ENCODE measurements around the gene PRKAG2. TPM values are rescaled to one million over a fixed set of nuclear protein-coding genes. Genes with fewer than 3 reads are reported as not detected.

PRKAG2 gene
- polyA plus RNA-seq, 1 of the 3 experiments (the other 2 are of a cell fraction): 51.6 TPM

DNA sequence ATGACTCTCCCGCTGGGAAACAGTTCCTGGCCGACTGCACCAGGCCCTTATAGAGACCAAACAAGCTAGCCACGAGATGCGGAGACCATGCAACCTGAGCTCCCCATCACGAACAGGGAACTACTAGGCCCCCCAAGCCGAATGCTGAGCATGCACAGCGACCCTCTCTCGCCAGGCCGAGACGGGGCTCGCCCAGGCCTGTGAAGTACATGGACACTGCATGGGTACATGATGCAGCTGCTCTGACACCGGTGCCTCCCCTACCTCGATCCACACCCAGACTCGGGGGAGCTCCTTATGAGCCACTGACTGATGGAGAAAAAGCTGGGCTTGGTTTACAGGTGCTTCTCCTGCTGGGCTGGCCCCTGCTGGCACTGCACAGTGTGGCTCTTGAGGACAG lies 285.0 kb downstream of the PRKAG2 start:
- TF ChIP-seq GATA2 (CRISPR knock-in tag; IDR thresholded peaks at IDR 0.05) (no peak), FOXJ3 (CRISPR knock-in tag; IDR thresholded peaks at IDR 0.05) (no peak), SMC3 (IDR thresholded peaks at IDR 0.05; ENCODE audit: low read depth, low read length) (no peak), FOXM1 (IDR thresholded peaks at IDR 0.05; ENCODE audit: low read depth) (no peak)
- Histone ChIP-seq H3K36me3 (replicated peaks in 1 of 2; ENCODE audit: control insufficient read depth in 1 of 2, insufficient read depth in 2 of 2, low read length in 1 of 2) (peaks cover 0 to 6% of the 10 kb centered on the region in 2 experiments), H3F3A (replicated peaks; ENCODE audit: insufficient read depth) (peaks cover 7% of the 10 kb centered on the region), H3K9me2 (no peaks in the 10 kb centered on the region), H3K27me3 (ENCODE audit: insufficient read depth) (no peaks in the 10 kb centered on the region), H3K4me2 (no peak overlapping the region), H3K9ac (no peak overlapping the region), H4K20me1 (ENCODE audit: insufficient read depth) (no peaks in the 10 kb centered on the region), H3K79me2 (ENCODE audit: insufficient read depth) (peaks cover 36% of the 10 kb centered on the region), H3K27ac (ENCODE audit: low read depth in 2 of 2, low read length in 1 of 2) (no peak overlapping the region), H3K4me3 (ENCODE audit: low read depth in 2 of 2, low read length in 1 of 2) (no peak overlapping the region), H3K9me3 (no peaks in the 10 kb centered on the region), H3K4me1 (ENCODE audit: control insufficient read depth in 1 of 2, insufficient read depth in 2 of 2, low read depth in 1 of 2, low read length in 1 of 2) (peaks cover 0 to 10% of the 10 kb centered on the region in 2 experiments; a peak in 1 of 4 replicates), H2AFZ (ENCODE audit: low read depth) (no peak overlapping the region)
- no peak for DNase-seq
- ChIA-PET CTCF (interaction anchor here (1.0 to 1.6 kb wide), 7 partner anchors 21 to 154 kb away, joined by 3 to 4 read pairs (median 3); no protein-coding TSS in a partner anchor), POLR2A (no interaction called here)
- WGBS (ENCODE audit: low lambda C conversion rate): 97% methylated on average over 14 of the region's 14 CpGs

DNA sequence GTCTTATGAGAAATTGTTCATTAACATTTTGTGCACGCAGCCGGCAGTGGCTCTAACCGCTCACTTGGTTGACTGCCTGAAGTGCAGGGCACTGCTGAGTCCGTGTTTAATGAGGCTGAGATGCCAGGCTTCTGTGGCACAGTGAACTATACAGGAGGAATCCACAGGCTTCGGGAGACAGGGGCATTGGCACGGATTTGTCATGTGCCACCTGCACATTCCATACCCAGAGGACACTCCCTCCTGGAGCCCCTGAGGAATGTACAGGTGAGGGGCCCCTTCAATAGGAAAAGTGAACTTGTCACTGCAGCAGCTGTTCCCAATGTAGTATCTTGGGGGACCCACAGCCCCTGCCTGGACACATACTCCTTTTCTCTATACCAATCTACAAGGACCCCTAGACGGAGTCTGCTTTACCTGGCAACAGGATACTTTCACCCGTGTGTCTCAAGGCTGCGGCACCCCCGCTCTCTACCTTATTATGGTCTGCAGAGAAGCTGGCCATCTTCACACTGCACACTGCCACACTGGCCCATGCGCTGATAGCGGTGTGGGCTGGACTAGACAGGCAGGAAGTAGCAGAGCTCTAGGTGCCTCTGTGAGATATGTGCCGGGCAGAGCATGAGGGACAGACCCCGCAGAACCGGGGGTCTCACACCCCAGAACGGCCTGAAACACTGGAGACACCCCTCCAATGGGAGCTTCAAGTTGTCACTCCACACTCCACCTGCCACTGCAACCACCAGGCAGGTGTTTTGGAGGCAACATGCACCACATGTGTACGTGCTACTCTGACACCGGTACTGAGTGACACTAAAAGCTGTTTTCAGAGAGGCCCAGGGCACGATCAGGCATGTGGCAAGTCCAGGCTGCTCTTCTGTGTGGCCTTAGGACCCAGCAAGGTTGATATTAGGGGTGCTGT lies 285.8 kb downstream of the PRKAG2 start:
- peaks cover 0 to 10% of the 10 kb centered on the region in 2 experiments; a peak in 1 of 4 replicates for H3K4me1 ChIP-seq (ENCODE audit: control insufficient read depth in 1 of 2, insufficient read depth in 2 of 2, low read depth in 1 of 2, low read length in 1 of 2)
- no peak overlapping the region for H2AFZ ChIP-seq (ENCODE audit: low read depth)
- no peaks in the 10 kb centered on the region for H3K9me3 ChIP-seq
- no peak overlapping the region for H3K4me3 ChIP-seq (ENCODE audit: low read depth in 2 of 2, low read length in 1 of 2)
- CTCF ChIA-PET: interaction anchor here (1.0 to 1.6 kb wide), 7 partner anchors 8 to 153 kb away, joined by 3 to 4 read pairs (median 3); no protein-coding TSS in a partner anchor
- no peak for DNase-seq
- POLR2A ChIA-PET: no interaction called here
- peaks cover 29% of the 10 kb centered on the region for H3K79me2 ChIP-seq (ENCODE audit: insufficient read depth)
- no peaks in the 10 kb centered on the region for H3K9me2 ChIP-seq
- 94% methylated on average over 17 of the region's 19 CpGs for WGBS (ENCODE audit: low lambda C conversion rate)
- no peak overlapping the region for H3K4me2 ChIP-seq
- no peak overlapping the region for H3K9ac ChIP-seq
- H3F3A ChIP-seq (replicated peaks; ENCODE audit: insufficient read depth): peaks cover 4% of the 10 kb centered on the region
- H3K36me3 ChIP-seq (replicated peaks in 1 of 2; ENCODE audit: control insufficient read depth in 1 of 2, insufficient read depth in 2 of 2, low read length in 1 of 2): peaks cover 3 to 6% of the 10 kb centered on the region in 2 experiments
- H3K27ac ChIP-seq (ENCODE audit: low read depth in 2 of 2, low read length in 1 of 2): no peak overlapping the region
- no peaks in the 10 kb centered on the region for H3K27me3 ChIP-seq (ENCODE audit: insufficient read depth)
- H4K20me1 ChIP-seq (ENCODE audit: insufficient read depth): no peaks in the 10 kb centered on the region
- TF ChIP-seq, protein P1, sequence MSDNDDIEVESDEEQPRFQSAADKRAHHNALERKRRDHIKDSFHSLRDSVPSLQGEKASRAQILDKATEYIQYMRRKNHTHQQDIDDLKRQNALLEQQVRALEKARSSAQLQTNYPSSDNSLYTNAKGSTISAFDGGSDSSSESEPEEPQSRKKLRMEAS (IDR thresholded peaks at IDR 0.05; ENCODE audit: low read depth): no peak
- TF ChIP-seq FOXJ3 (CRISPR knock-in tag; IDR thresholded peaks at IDR 0.05) (no peak), FOSL2 (IDR thresholded peaks at IDR 0.05; ENCODE audit: borderline replicate concordance, low read depth) (no peak), RXRA (IDR thresholded peaks at IDR 0.05; ENCODE audit: borderline replicate concordance, low read depth) (no peak), MEF2A (IDR thresholded peaks at IDR 0.05; ENCODE audit: borderline replicate concordance, low read depth) (no peak), GATA2 (CRISPR knock-in tag; IDR thresholded peaks at IDR 0.05) (no peak), JUND (IDR thresholded peaks at IDR 0.05) (no peak), TCF12 (IDR thresholded peaks at IDR 0.05) (no peak), TEAD4 (IDR thresholded peaks at IDR 0.05; ENCODE audit: borderline replicate concordance, insufficient read depth) (no peak), RAD21 (IDR thresholded peaks at IDR 0.05; ENCODE audit: low read length) (no peak), TAF1 (IDR thresholded peaks at IDR 0.05; ENCODE audit: borderline replicate concordance, low read depth, low read length) (no peak), MXI1 (IDR thresholded peaks at IDR 0.05; ENCODE audit: low read depth, low read length) (no peak), EP300 (IDR thresholded peaks at IDR 0.05; ENCODE audit: borderline replicate concordance in 1 of 2, low read depth in 1 of 2, low read length in 1 of 2) (no peak), ELF1 (IDR thresholded peaks at IDR 0.05) (no peak)
- TF ChIP-seq, protein P2, sequence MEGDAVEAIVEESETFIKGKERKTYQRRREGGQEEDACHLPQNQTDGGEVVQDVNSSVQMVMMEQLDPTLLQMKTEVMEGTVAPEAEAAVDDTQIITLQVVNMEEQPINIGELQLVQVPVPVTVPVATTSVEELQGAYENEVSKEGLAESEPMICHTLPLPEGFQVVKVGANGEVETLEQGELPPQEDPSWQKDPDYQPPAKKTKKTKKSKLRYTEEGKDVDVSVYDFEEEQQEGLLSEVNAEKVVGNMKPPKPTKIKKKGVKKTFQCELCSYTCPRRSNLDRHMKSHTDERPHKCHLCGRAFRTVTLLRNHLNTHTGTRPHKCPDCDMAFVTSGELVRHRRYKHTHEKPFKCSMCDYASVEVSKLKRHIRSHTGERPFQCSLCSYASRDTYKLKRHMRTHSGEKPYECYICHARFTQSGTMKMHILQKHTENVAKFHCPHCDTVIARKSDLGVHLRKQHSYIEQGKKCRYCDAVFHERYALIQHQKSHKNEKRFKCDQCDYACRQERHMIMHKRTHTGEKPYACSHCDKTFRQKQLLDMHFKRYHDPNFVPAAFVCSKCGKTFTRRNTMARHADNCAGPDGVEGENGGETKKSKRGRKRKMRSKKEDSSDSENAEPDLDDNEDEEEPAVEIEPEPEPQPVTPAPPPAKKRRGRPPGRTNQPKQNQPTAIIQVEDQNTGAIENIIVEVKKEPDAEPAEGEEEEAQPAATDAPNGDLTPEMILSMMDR (IDR thresholded peaks at IDR 0.05): no peak
- TF ChIP-seq, protein P3, sequence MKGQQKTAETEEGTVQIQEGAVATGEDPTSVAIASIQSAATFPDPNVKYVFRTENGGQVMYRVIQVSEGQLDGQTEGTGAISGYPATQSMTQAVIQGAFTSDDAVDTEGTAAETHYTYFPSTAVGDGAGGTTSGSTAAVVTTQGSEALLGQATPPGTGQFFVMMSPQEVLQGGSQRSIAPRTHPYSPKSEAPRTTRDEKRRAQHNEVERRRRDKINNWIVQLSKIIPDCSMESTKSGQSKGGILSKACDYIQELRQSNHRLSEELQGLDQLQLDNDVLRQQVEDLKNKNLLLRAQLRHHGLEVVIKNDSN (IDR thresholded peaks at IDR 0.05; ENCODE audit: borderline replicate concordance, low read depth): no peak
- TF ChIP-seq, protein P4, sequence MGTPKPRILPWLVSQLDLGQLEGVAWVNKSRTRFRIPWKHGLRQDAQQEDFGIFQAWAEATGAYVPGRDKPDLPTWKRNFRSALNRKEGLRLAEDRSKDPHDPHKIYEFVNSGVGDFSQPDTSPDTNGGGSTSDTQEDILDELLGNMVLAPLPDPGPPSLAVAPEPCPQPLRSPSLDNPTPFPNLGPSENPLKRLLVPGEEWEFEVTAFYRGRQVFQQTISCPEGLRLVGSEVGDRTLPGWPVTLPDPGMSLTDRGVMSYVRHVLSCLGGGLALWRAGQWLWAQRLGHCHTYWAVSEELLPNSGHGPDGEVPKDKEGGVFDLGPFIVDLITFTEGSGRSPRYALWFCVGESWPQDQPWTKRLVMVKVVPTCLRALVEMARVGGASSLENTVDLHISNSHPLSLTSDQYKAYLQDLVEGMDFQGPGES (IDR thresholded peaks at IDR 0.05; ENCODE audit: low read depth, low read length): no peak
- TF ChIP-seq, protein P5, sequence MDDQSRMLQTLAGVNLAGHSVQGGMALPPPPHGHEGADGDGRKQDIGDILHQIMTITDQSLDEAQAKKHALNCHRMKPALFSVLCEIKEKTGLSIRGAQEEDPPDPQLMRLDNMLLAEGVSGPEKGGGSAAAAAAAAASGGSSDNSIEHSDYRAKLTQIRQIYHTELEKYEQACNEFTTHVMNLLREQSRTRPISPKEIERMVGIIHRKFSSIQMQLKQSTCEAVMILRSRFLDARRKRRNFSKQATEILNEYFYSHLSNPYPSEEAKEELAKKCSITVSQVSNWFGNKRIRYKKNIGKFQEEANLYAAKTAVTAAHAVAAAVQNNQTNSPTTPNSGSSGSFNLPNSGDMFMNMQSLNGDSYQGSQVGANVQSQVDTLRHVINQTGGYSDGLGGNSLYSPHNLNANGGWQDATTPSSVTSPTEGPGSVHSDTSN (IDR thresholded peaks at IDR 0.05): no peak
- TF ChIP-seq, protein P6, sequence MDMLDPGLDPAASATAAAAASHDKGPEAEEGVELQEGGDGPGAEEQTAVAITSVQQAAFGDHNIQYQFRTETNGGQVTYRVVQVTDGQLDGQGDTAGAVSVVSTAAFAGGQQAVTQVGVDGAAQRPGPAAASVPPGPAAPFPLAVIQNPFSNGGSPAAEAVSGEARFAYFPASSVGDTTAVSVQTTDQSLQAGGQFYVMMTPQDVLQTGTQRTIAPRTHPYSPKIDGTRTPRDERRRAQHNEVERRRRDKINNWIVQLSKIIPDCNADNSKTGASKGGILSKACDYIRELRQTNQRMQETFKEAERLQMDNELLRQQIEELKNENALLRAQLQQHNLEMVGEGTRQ (IDR thresholded peaks at IDR 0.05; ENCODE audit: borderline replicate concordance, low read depth, low read length): no peak
